Measurements from ENCODE around the gene DUSP12. TPM values are rescaled to one million over a fixed set of nuclear protein-coding genes. Genes with fewer than 3 reads are reported as not detected.

Gene DUSP12, protein sequence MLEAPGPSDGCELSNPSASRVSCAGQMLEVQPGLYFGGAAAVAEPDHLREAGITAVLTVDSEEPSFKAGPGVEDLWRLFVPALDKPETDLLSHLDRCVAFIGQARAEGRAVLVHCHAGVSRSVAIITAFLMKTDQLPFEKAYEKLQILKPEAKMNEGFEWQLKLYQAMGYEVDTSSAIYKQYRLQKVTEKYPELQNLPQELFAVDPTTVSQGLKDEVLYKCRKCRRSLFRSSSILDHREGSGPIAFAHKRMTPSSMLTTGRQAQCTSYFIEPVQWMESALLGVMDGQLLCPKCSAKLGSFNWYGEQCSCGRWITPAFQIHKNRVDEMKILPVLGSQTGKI
- total RNA-seq = 26.3 and 36.4 TPM in 2 replicates

DNA sequence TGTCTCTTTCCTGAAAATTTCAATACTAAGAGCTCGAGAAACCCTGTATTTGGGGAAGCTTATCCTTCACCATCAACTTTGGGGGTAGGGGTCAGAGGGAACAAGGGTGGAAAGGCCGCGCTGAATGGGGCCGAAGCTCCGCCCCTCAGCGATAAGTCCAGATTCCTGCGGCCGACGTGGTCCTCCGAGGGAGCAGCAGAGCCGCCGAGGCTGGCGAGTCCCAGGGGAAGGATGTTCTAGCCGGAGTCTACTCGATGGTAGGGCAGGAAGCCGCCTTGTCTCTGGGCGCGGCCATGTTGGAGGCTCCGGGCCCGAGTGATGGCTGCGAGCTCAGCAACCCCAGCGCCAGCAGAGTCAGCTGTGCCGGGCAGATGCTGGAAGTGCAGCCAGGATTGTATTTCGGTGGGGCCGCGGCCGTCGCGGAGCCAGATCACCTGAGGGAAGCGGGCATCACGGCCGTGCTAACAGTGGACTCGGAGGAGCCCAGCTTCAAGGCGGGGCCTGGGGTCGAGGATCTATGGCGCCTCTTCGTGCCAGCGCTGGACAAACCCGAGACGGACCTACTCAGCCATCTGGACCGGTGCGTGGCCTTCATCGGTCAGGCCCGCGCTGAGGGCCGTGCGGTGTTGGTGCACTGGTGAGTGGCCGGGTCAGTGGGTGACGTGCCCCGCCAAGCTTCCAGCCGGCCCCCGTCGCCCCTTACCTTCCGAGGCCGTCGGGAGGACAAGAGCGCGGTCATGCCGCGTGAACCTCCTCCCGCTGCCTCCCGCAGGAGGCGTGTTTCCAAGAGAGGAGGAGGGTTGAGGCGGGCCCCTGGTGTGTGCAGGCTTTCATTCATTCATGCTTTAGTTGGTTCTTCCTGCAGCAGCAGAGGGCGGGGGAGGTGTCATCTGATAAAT, at the start of gene DUSP12:
Gene DUSP12, plus strand, starts transcription at position 278 of the 899 bp plus-strand sequence. Its CDS starts 16 bp downstream, at position 294.
- DNase-seq (ENCODE audit: low read depth) = peak; percentile 93
- H3K4me3 ChIP-seq (ENCODE audit: low read depth, low read length) = peak within 1 kb of the TSS; percentile 95
- TF ChIP-seq, protein P1, sequence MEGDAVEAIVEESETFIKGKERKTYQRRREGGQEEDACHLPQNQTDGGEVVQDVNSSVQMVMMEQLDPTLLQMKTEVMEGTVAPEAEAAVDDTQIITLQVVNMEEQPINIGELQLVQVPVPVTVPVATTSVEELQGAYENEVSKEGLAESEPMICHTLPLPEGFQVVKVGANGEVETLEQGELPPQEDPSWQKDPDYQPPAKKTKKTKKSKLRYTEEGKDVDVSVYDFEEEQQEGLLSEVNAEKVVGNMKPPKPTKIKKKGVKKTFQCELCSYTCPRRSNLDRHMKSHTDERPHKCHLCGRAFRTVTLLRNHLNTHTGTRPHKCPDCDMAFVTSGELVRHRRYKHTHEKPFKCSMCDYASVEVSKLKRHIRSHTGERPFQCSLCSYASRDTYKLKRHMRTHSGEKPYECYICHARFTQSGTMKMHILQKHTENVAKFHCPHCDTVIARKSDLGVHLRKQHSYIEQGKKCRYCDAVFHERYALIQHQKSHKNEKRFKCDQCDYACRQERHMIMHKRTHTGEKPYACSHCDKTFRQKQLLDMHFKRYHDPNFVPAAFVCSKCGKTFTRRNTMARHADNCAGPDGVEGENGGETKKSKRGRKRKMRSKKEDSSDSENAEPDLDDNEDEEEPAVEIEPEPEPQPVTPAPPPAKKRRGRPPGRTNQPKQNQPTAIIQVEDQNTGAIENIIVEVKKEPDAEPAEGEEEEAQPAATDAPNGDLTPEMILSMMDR (IDR thresholded peaks at IDR 0.05; ENCODE audit: insufficient read depth, low read depth, low read length) = peak; percentile 9

DNA sequence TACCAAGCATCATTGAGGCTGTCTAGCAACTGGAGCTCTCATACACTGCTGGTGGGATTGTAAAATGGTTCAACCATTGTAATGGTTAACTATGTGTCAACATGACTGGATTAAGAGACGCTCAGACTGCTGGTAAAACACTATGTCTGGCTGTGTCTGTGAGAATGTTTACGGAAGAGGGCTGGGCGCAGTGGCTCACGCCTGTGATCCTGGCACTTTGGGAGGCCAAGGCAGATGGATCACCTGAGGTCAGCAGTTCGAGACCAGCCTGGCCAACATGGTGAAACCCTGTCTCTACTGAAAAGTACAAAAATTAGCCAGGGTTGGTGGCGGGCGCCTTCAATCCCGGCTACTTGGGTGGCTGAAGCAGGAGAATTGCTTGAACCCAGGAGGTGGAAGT, 47.3 kb upstream of the DUSP12 start:
- peak; percentile 10 for DNase-seq (ENCODE audit: low read depth)
- TF ChIP-seq, protein P1 (IDR thresholded peaks at IDR 0.05; ENCODE audit: insufficient read depth, low read depth, low read length) = no peak
- no peak overlapping the region for H3K4me3 ChIP-seq (ENCODE audit: low read depth, low read length)

DNA sequence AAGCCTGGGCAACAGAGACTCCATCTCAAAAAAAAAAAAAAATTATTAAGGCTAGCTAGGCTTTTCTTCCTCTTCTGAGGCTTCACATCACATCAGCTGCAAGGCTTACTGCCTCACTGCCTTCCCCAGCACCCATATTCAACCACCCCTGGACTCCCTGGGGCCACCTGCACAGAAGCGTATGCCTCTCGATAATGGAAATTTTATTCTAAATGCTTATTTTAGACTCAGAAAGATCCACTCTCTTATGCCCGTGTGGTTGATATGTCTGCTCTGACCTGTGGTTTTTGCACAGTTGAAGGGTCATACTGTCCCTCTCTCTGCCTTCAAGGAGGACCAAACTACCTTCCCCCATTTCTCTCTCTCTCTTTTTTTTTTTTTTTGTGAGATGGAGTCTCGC, 44.0 kb upstream of the DUSP12 start:
- TF ChIP-seq, protein P1 (IDR thresholded peaks at IDR 0.05; ENCODE audit: insufficient read depth, low read depth, low read length) = no peak
- no peak overlapping the region for H3K4me3 ChIP-seq (ENCODE audit: low read depth, low read length)
- DNase-seq (ENCODE audit: low read depth) = no peak

DNA sequence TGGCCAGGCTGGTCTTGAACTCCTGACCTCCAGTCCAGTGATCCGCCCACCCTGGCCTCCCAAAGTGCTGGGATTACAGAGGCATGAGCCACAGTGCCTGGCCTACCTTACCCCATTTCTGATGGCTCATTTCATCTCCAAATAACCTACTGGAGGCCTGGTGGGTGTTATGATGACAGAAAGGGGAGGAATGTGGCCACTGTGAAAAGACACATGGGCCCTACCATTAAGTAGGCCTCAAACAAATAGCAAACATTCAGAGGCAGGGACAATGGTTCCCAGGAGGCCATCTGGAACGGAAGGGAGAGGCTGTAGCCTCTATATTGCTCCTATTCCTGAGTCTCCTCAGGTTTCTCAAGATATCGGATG, 43.5 kb upstream of the DUSP12 start:
- no peak overlapping the region for H3K4me3 ChIP-seq (ENCODE audit: low read depth, low read length)
- TF ChIP-seq, protein P1 (IDR thresholded peaks at IDR 0.05; ENCODE audit: insufficient read depth, low read depth, low read length) = no peak
- DNase-seq (ENCODE audit: low read depth) = no peak

DNA sequence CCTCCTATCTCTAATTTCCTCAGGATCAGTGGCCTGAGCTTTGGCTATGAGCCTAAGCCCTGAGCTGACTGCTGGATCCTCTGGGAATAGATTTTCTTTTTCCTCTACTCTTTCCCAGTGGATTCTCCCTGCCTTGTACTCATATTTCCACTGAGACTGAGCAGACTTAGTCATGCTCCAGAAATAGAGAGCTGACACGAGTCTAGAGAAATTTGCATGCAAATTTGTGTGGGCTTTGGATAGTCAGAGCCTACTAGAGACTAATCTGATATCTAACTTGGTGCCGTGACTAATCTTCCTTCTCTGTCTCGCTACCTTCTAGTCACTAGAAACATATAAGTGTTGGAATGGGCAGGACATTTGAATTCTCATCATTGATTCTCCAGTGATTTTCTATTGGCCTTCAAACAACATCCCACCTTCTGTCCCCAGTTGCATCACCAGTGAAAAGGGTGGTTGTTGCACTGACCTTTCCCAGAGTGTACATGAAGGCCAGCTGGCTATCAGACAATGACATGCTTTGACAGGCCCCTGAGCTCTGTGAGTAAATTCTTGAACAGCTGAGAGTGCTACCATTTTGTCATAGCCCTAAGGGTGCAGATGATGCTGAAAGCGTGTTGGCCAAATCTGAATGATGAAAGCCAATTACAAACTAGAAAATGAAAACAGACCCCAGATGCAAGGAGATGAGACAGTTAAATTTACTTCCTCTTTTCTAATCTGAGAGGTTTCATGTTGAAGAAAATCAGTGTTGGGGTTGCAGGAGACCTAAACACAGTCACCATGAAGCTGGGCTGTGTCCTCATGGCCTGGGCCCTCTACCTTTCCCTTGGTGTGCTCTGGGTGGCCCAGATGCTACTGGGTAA, 42.9 kb upstream of the DUSP12 start, which contains the start of gene FCRLA:
Gene FCRLA, plus strand, starts transcription at position 748 of the 866 bp plus-strand sequence. Its CDS starts 36 bp downstream, at position 784.
- peak; percentile 66 for DNase-seq (ENCODE audit: low read depth)
- TF ChIP-seq, protein P1 (IDR thresholded peaks at IDR 0.05; ENCODE audit: insufficient read depth, low read depth, low read length) = no peak
- H3K4me3 ChIP-seq (ENCODE audit: low read depth, low read length) = no peak within 1 kb of the TSS

DNA sequence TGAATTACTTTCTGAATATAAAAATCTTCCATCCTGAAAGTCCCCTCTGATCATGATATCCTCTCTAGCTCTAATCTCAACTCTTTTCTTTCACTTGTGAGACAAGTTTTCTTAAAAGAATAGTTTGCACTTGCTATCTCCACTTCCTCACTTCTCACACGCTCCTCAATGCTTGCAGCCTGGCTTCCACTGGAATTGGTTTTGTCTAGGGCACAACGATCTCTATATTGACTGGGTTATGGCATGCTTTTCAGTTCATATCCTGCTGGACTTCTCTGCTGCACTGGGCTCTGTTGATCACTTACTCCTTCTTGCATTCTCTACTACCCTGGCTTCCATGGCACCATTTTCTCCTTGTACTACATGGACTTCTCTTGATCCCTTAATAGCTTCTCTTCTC, 42.1 kb upstream of the DUSP12 start:
- TF ChIP-seq, protein P1 (IDR thresholded peaks at IDR 0.05; ENCODE audit: insufficient read depth, low read depth, low read length) = no peak
- H3K4me3 ChIP-seq (ENCODE audit: low read depth, low read length) = no peak overlapping the region
- DNase-seq (ENCODE audit: low read depth) = no peak
